GM21717 (cell line): Measurements from ENCODE around the gene IGSF9.
"Not testable (repeated sequence)": the region's sequence is repeated elsewhere in the genome, so short reads cannot be mapped to it uniquely, and the experiment has no call there.

Source experiments
- ATAC-seq: cut with Tn5 transposase; IDR thresholded peaks from one replicate; pipeline ENCODE4 v1.9.1; 2021; ENCODE audit warnings: mild to moderate bottlenecking, moderate library complexity; ENCODE audit not compliant: unreplicated experiment

Gene IGSF9

GRCh38 chr1:159900755-159901360 is 44.6 kb downstream of the IGSF9 start:
- no peak for ATAC-seq

GRCh38 chr1:159900086-159900680 is 45.2 kb downstream of the IGSF9 start, which contains the start of gene CFAP45:
TSS of gene CFAP45 (minus strand) at chr1:159900165. CDS start at chr1:159900098, 67 bp downstream.
- ATAC-seq = no peak

GRCh38 chr1:159899634-159900033 is 45.8 kb downstream of the IGSF9 start:
- not testable (repeated sequence) for ATAC-seq

- no peak for ATAC-seq
These were observed 46.9 kb downstream of the IGSF9 start for GRCh38 chr1:159898527-159898926.

GRCh38 chr1:159897962-159898361 is 47.5 kb downstream of the IGSF9 start:
- ATAC-seq = no peak

GRCh38 chr1:159896546-159896930 is 48.9 kb downstream of the IGSF9 start:
- no peak for ATAC-seq

- no peak for ATAC-seq
These were observed 49.4 kb downstream of the IGSF9 start for GRCh38 chr1:159895836-159896545.

- no peak for ATAC-seq
These were observed 50.1 kb downstream of the IGSF9 start for GRCh38 chr1:159895286-159895685.

- ATAC-seq = no peak
These were observed 52.5 kb downstream of the IGSF9 start for GRCh38 chr1:159892944-159893343.

- peak; percentile 61 for ATAC-seq
These were observed 53.9 kb downstream of the IGSF9 start for GRCh38 chr1:159891275-159892157.

GRCh38 chr1:159890390-159890789 is 55.0 kb downstream of the IGSF9 start:
- ATAC-seq = no peak

GRCh38 chr1:159889821-159890252 is 55.6 kb downstream of the IGSF9 start:
- ATAC-seq = peak; percentile 94

- ATAC-seq = no peak
These were observed 56.2 kb downstream of the IGSF9 start for GRCh38 chr1:159889202-159889601.

GRCh38 chr1:159884296-159884695 is 61.1 kb downstream of the IGSF9 start:
- ATAC-seq = no peak

- ATAC-seq = no peak
These were observed 62.3 kb downstream of the IGSF9 start for GRCh38 chr1:159883134-159883533.

- no peak for ATAC-seq
These were observed 62.9 kb downstream of the IGSF9 start for GRCh38 chr1:159882527-159882862.

GRCh38 chr1:159881622-159882526 is 63.5 kb downstream of the IGSF9 start:
- no peak for ATAC-seq

GRCh38 chr1:159880430-159880829 is 65.0 kb downstream of the IGSF9 start:
- no peak for ATAC-seq

- ATAC-seq = no peak
These were observed 65.4 kb downstream of the IGSF9 start for GRCh38 chr1:159879977-159880376.

- ATAC-seq = no peak
These were observed 66.3 kb downstream of the IGSF9 start for GRCh38 chr1:159879136-159879535.
